ENCODE data around the gene PDE5A.
"Not testable (repeated sequence)": the region's sequence is repeated elsewhere in the genome, so short reads cannot be mapped to it uniquely, and the experiment has no call there.

Gene PDE5A

DNA sequence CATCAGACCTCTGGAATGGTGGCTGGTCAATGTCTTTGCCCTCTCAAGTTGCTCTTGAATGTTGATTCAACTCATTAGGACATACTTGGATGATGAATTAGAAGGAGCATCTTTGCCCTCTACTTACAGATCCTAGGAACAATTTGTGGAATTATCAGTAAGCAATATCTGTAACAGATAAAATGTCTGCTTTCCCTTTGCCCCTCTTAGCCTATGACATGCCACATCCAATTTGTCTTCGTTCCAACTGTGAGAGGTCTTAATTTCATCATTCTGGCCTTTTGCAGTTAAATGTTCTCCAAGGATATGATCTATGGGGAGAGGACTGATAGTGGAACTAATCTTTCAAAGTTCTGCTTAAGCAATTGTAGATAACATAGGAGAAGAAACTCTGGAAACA, 148.3 kb downstream of the PDE5A start:
- H3K27ac ChIP-seq: no peak overlapping the region
- TF ChIP-seq, protein P1, sequence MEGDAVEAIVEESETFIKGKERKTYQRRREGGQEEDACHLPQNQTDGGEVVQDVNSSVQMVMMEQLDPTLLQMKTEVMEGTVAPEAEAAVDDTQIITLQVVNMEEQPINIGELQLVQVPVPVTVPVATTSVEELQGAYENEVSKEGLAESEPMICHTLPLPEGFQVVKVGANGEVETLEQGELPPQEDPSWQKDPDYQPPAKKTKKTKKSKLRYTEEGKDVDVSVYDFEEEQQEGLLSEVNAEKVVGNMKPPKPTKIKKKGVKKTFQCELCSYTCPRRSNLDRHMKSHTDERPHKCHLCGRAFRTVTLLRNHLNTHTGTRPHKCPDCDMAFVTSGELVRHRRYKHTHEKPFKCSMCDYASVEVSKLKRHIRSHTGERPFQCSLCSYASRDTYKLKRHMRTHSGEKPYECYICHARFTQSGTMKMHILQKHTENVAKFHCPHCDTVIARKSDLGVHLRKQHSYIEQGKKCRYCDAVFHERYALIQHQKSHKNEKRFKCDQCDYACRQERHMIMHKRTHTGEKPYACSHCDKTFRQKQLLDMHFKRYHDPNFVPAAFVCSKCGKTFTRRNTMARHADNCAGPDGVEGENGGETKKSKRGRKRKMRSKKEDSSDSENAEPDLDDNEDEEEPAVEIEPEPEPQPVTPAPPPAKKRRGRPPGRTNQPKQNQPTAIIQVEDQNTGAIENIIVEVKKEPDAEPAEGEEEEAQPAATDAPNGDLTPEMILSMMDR (conservative IDR thresholded peaks at IDR 0.05): no peak

DNA sequence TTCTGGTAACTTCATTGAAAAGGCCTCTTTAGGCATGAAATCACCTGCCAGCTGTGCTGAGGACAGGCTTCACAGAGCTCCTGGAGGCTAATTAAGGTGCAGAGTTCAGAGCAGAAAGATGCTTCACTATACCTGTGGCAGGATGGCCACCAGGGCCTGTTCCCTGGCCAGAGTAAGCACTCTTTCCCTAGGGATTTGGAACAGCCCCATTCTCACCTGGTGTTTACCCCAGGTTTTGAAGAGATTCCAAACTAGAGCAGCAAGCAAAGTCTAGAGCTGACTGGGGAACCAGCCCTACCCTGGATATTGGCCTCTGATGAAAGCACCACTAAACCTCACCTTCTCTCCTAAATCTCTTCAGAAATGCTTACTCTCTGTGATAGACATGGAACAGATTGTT, 148.8 kb downstream of the PDE5A start:
- TF ChIP-seq, protein P1 (conservative IDR thresholded peaks at IDR 0.05): no peak
- H3K27ac ChIP-seq: no peak overlapping the region

DNA sequence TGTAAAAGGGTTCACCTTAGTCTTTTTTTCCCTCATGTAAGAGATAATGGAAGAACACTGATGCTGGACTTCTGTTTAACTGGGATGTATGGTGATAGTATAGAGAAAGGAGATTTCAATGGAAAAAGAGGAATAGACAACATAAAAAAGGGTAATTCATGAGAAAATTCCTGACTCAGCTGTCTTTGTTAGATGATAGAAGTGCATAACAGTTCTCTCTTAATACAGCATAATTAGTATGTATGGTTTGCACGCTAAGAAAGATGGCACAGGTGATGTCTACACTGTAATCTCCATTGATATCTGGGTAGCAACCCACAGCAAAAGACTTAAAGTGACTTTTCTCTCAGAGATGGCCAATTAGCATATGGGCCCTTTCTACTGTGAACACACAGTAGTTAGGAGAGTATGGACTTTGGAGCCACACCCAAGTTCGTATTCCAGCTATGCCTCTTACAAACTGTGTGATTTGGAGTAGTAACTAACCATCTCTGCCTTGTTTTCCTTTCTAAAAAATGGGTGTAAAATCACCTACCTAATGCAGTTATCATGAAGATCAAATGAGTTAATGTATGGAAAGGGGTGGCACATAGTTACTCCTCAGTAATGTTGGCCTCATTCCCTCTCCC, 149.3 kb downstream of the PDE5A start:
- TF ChIP-seq, protein P1 (conservative IDR thresholded peaks at IDR 0.05): no peak
- no peak overlapping the region; the same call in 1 of the 2 replicates for H3K27ac ChIP-seq

DNA sequence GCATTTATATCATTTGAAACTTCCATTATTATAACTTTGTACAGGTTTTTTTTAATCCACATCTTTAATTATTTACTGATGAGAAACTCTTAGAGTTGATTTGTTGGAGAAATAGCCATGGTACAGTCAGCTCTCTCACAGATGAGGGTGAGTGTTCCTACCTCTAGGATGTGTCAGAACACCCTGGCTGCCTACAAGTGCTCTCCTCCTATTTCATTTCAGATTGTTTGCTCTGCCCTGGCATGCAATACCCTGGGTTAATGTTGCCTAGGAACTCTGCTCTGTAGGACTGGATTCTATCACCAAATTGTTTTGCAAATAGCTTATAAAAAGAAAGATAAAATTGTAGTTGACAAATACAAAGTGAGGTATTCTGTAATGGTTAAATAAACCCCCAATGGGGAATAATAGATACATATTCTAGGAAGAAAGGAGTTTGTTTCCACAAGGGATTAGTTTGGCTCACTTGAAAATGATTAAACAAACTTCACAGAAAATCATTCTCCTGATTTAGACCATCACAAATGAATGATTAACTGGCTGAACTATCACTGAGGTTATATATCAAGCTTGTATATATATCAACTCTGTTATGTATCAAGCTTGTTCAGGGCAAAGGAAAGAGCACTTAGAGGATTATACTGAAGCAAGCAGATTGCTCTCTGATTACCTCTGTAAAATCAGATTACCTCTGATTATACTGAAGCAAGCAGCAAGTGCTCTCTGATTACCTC, 150.0 kb downstream of the PDE5A start:
- TF ChIP-seq, protein P1 (conservative IDR thresholded peaks at IDR 0.05): no peak
- no peak overlapping the region; the same call in 1 of the 2 replicates for H3K27ac ChIP-seq

DNA sequence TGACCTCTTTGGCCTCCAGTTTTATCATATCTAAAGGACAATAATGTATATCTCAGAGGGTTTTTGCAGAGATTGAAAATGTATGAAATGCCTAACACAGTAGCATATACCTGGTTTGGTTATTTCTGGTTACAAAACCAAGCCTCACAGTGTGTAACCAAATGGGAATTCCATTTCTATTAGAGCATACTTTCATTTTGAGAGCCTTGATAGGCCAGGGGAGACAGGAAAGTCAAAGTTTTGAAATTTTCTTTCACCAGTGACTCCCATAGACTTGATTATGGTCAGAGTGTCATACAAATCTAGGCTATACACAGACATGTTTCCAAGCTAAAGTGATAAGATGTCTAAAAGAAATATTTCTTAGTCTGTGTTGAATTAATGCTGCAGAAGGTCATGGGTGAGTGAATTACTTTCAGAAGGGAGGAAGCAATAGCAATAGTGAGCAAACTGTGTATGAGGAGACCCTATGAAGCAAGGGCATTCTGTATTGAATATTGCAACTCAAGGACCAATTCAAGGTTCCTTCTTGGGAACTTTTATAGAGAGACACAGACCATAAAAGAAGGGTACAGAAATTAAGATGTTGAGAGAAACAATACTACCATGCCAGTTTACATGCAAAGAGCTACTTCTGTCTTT, 151.1 kb downstream of the PDE5A start:
- no peak overlapping the region; the same call in 1 of the 2 replicates for H3K27ac ChIP-seq
- TF ChIP-seq, protein P1 (conservative IDR thresholded peaks at IDR 0.05): no peak

DNA sequence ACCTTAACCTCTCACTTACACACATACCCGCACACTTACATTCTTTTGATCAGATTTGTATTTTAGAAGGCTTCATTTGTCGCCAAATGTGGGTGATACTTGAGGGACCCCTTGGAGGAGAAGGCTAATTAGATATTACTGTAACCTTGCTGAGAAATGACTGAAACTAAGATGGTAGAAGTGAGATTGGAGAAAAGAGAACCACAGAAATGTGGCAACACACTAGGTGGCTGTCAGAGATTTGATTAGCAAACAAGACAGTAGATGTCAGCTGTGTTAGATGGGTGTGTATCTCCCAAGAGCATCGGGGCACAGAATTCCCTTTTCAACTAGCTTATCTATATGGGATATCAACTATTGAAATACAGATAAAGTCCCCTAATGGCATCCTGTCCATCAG, 157.3 kb downstream of the PDE5A start:
- TF ChIP-seq, protein P1 (conservative IDR thresholded peaks at IDR 0.05): no peak
- H3K27ac ChIP-seq: no peak overlapping the region

DNA sequence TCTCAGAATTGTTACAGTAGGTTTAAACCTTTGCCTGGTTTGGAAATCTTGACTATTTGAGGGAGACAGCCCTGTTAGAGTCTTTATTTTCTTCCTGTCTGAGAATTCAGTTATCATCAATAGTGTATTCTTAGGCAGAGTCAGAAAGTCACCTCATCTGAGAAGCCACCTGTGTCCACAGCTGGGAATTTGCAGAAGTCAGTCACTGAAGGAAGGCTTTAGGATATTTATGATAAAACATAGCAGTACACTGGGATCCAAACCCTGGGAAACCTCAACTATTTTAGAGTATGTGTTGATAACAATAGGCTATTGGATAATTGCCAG, 157.9 kb downstream of the PDE5A start:
- not testable (repeated sequence) for H3K27ac ChIP-seq

DNA sequence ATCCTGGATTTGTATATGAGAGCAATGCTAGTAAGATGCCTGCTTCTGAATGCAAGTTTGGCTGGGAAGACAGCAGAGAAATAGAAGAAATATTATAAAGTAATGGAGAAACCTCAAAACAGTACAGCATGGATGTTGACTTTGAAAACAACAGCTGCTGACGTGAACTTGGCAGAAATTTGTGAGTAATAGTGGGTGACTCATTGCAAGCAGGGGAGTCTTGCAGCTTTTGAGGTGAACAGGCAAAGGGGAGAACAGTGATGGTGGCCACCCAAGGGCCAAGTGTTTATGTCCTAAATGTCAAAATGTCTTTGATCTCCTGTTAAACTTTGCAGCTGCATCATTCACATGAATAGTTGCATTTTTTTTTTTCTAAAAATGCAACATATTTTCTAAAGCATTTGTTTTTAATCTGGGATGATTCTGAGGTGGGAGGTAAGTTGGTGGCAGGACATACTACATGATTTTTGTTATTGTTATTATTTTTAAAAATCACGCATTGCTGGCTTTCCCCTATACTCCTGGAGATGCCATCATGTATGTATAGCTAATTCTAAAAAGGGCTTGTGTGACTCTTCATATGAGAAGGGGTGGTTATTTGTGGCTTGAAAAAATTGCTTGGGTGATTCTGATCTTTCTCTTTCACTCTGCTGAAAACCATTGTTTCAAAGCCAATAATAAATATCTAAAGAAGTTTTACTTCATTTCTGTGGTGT, 158.4 kb downstream of the PDE5A start:
- not testable (repeated sequence) for H3K27ac ChIP-seq

DNA sequence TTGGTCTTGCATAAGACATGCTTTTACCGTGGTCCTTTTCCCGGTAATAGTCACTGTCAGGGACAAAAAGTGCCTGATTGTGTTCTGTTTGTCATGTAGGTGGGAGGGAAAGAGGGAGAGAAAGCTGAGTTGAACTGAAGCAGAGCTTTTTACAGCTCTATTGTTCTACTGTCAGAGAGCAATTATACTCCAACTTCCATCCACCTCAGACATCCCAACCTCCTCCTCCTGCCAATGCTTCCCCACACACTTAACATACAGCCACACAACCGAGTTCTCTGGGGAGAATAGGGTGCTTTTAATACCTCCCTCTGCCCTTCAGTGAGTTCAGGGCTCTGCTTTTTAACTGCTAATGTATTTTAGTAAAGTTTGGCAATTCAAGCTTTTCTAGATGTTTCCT, 159.6 kb downstream of the PDE5A start:
- H3K27ac ChIP-seq: not testable (repeated sequence)

DNA sequence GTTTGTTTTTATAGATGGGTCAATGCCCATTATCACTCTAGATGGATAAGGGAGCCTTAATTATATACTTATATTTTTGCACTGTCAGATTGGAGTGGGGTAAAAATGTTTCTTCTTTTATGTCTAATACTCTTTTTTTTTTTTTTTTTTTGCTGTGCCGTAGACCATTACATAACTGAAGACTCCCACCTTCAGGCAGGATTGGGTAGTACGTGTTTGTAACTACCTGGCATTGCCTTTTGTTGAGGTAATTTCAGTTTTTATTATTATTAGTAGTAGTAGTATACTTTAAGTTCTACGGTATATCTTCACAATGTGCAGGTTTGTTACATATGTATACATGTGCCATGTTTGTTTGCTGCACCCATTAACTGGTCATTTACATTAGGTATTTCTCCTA, 165.9 kb downstream of the PDE5A start:
- peak overlapping the region; percentile 40 for H3K27ac ChIP-seq

DNA sequence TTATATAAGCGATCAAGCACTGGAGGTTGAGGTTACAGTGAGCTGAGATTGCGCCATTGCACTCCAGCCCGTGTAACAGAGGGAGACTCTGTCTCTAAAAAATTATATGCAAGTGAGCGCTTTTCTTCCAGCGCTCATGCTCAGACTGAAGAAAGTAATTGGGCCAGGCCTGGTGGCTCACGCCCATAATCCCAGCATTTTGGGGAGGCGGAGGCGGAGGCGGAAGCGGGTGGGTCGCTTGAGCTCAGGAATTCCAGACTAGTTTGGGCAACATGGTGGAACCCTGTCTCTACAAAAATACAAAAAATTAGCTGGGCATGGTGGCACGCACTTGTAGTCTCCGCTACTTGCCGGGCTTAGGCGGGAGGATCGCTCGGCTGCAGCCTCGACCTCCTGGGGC, 172.9 kb downstream of the PDE5A start:
- H3K27ac ChIP-seq: peak overlapping the region; percentile 65

DNA sequence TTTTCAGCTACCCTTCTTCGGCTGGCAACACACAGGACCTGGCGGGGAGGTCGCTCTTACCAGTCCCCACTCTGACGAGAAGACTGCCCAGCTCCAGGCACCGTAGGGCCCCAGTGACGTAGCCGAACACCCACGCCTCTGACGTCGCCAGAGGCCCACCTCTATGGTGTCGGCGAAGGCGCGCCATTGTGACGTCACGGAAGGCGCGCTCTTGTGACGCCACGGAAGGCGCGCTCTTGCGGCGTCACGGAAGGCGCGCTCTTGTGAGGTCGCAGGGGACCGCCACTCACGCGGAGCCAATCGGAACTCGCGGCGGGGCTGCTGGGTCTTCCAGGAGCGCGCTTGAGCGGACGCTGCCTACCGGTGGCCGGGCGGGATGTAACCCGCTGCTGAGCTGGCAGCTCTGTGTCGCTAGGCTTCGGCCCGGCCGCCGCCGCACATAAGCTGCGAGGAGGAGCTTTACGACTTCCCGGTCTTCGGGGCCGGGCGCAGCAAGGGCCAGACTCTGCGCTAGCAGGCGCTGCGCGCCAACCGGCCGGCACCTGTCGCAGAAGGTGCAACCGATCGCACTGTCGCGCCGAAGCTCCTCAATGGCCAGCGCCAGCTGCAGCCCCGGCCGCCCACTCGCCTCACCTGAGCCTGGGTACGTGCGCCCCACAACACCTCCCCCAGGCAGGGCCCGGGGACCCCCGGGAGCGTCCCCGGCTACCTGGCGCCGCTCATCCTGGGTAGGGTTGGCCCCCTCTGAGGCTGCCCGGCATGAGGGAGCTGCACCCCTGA, 173.9 kb downstream of the PDE5A start:
- peak overlapping the region; percentile 65 for H3K27ac ChIP-seq

Data from VCaP (cell line).